ENCODE results near the gene DLEU7.

Gene DLEU7

DNA sequence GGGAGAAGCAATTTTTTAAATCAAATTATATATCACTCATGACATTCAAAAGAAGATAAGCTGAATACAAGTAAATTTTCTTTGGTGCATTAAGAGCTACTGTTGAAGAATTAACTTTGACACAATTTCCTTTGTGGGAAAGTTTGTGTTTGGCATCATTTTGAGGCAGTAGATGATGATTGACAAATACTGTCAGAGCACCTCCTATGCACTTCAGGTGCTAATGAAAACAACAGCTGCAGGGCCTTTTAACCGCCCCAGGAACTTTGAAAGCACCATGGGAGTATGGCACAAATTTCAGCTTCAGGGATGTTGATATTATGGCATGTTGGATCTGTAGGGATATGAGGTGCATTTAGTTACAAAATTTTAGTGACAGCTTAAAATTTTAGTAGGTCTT is 21.0 kb upstream of the DLEU7 start:
- FAIRE-seq (no peak), DNase-seq (ENCODE audit: insufficient read length, low spot score) (no peak)
- no peak for TF ChIP-seq POLR2A (IDR thresholded peaks at IDR 0.05; ENCODE audit: low read depth, low read length)

DNA sequence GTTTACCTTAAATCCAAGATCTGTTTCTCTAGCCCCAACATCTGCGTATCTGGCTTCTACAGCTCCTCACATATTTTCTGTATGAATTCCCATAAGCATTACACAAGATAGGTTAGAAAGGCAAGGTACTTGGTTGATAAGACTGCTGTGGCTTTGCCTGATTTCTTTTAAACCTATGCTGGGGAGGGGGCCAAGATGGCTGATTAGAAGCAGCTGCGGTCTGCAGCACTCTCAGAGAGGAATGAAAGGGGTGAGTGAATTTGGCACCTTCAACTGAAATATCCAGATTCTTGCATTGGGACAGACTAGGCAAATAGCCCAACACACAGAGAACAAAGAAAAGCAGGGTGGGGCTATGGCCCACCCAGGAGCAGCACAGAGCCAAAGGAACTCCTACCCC is 12.2 kb upstream of the DLEU7 start:
- FAIRE-seq (no peak), DNase-seq (ENCODE audit: insufficient read length, low spot score) (no peak)
- no peak for TF ChIP-seq POLR2A (IDR thresholded peaks at IDR 0.05; ENCODE audit: low read depth, low read length)

DNA sequence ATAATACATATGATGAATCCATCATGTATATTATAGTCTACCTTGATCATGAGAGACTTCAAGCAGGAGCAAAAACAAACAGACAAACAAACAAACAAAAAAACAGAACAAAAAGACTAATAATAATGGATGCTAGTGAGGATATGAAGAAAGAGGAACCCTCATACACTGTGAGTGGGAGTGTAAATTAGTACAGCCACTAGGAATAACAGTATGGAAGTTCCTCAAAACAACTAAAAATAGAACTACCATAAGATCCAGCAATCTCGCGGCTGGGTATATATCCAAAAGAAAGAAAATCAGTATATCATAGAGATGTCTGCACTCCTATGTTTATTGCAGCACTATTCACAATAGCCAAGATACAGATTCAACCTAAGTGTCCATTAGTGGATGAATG is 7.0 kb upstream of the DLEU7 start:
- no peak for FAIRE-seq
- no peak for TF ChIP-seq POLR2A (IDR thresholded peaks at IDR 0.05; ENCODE audit: low read depth, low read length)
- DNase-seq (ENCODE audit: insufficient read length, low spot score): no peak

DNA sequence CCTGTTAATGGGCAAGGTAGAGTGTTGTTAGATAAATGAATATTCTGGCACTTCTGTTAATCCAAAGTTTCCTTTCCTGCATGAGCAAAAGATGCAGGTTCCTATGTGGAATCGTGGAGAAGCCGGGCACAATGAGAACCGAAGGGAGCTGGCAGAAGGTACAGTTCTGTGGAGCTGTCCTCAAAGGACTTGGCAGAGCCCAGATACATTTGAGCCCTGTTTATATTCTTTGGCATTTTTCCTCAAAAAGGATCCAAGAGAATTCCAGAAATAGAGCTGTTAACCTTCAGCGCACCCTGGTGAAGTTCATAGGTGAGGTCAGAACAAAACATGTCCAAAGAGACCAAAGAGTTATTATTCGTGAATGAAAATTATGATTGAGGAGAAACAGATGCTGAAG is 4.0 kb upstream of the DLEU7 start:
- DNase-seq (ENCODE audit: insufficient read length, low spot score) (no peak), FAIRE-seq (no peak)
- no peak for TF ChIP-seq POLR2A (IDR thresholded peaks at IDR 0.05; ENCODE audit: low read depth, low read length)

DNA sequence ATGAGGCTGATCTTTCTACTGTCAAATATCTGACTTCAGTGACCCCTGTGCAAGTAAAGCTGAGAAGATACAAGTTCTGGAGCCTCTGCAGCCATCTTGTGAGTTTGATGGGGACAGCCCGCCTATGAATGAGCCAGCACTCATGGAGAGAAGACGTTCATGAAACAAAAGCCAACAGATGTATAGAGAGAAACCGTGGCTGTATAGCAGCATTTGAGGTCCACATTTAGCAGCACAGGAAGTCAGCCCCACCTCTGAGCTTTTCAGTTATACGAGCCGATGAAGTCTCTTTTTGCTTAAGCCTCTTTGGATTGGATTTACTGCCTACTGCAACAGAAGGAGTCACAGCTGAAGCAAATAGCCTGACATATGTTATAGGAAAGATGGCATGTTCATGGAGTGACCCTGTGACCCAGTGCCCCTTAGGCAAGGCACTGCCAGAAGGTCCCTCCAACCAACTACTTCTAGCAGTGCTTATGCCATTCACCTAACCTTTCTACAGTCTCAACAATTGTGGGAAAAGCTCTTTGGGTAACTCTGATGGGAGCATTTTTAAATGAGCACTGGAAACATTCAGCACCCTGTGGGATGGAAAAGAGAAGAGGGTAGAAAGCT is 3.5 kb upstream of the DLEU7 start:
- TF ChIP-seq POLR2A (IDR thresholded peaks at IDR 0.05; ENCODE audit: low read depth, low read length): no peak
- no peak for FAIRE-seq
- no peak for DNase-seq (ENCODE audit: insufficient read length, low spot score)

DNA sequence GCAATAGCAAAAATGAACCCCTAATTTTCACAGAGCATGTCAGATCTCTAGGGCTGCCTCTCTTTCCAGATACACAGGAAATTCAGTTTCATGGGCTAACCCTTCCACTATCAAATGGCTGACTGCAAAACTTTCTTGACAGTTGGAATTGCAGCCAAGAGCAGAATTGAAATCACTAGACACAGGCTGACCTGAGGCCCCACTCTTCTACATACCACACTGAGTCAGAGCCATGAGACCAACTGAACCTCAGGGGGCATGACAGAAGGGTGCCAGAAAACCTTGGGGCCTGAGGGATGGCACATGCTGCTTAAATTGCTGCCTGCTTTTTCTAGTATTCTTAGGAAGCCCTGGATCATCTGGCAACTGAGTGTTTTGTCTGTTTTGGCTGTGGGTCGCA is 1.7 kb upstream of the DLEU7 start:
- DNase-seq (ENCODE audit: insufficient read length, low spot score): no peak
- TF ChIP-seq POLR2A (IDR thresholded peaks at IDR 0.05; ENCODE audit: low read depth, low read length): no peak
- no peak for FAIRE-seq

DNA sequence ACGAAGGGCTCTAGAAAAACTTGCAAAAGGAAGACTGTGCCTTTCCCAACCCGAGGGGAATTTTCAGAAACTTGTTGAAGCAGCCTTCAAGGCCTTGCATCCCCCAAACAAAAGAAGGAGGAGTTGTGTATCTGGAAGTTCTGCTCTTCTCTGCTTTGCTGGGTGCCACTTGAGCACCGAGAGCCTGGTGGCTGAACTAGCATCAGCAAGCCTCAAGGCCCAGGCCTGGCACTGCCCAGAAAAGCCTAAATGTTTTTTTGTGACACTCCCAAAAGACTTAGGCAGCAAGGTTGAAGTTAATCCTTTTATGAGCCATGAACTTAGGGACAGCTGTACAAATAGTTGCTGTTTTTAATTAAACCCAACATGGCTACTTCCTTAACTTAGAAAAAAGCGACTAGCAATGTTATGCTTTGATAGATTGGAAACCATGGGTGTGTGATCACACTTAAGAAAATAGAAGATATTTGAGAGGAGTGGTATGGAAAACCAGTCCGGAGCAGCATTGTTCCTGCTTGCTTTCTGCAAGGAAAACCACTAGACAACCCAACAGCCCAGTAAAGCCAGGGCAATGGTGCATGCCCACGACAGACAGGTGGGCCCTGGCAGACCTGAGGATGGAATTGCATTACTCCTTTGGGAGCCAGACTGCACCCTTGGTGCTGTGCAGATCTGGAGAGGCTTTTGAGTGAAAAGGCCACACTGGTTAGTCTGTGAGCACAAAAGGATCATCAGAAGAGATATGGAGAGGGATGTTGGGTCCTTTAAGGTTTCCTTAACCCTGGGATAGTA is 788 bp upstream of the DLEU7 start:
- no peak for FAIRE-seq
- no peak for TF ChIP-seq POLR2A (IDR thresholded peaks at IDR 0.05; ENCODE audit: low read depth, low read length)
- DNase-seq (ENCODE audit: insufficient read length, low spot score): no peak

DNA sequence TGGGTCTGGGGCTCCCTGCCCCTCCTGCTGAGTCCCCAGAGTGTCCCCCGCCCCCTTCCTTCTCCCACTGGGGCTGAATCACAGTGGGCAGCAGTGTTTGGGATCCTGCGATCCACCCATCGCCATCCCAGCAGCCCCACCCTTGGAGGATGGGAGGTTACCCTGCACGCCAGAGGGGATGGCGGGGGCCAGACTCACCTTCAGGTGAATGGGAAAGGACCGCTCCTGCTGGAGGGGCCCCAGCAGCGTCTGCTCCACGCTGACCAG is 569 bp downstream of the DLEU7 start:
- no peak for TF ChIP-seq POLR2A (IDR thresholded peaks at IDR 0.05; ENCODE audit: low read depth, low read length)
- no peak for FAIRE-seq
- no peak for DNase-seq (ENCODE audit: insufficient read length, low spot score)

DNA sequence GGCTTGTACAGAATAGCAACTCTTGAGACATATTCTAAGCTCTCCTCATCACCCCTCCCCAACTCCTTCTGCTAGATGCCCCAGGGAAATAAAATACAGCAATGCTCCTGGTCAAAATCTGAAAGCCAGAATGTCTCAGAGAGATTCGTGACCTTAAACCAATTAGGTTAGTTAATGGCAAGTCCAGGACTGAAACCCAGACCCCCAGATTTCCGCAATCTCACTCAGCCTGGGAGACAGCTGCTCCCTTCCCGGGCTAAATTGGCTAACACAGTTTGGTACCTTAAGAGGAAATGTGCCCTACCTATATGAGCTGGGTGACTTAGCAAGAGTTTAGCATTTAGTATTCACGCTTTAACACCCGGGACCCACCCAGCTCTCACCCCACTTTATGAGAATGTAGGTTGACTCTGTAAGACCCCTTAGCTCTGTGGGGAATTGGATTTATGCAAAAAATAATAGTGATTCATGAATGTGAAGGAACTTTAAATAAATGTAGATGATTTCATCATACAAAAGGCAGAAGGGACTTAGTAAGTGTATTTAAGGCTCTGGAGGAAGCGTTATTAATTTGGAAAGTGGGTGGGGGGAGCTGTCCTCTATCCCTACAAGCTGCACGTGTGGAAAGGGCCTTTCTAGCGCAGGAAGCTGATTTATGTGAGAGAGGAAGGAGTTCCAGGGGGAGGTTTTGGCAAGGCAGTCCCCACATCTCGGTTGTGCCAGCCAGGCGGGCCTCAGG is 1.1 kb downstream of the DLEU7 start:
- DNase-seq (ENCODE audit: insufficient read length, low spot score) (no peak), FAIRE-seq (no peak)
- no peak for TF ChIP-seq POLR2A (IDR thresholded peaks at IDR 0.05; ENCODE audit: low read depth, low read length)

DNA sequence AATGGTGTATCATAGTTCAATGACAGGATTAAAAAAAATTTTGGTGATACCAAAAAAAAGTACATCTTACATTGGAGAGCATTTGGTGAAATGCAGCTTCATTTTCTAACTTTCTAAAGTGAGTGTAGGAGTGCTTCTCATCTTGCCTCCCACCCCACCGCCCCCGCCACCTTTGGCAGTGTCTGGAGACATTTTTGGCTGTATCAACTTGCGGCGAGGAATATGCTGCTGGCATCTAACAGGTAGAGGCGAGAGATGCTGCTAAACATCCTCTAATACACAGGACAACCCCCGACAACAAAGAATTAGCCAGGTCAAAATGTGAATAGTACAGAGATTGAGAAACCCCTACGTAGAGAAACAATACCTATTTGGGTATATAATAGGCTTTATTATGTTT is 1.7 kb downstream of the DLEU7 start:
- FAIRE-seq (no peak), DNase-seq (ENCODE audit: insufficient read length, low spot score) (no peak)
- no peak for TF ChIP-seq POLR2A (IDR thresholded peaks at IDR 0.05; ENCODE audit: low read depth, low read length)

DNA sequence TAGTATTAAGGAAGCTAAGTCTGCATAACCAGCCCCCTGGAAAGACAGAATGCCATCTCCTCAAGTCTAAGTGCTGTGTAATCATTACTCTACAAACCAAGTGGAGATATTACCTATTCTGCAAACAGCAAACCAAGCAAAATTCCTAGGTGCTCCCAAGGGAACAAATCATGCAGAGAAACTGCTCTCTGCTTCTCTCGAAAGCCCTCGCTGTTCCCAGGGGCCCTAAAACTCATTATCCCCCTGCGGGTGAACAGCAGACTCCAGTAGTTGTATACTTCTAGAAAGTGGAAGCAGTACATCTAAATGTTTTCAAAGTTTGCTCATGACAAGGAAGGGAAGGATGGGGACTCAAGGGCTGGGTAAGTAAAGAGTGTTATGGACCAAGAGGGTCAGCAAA is 3.2 kb downstream of the DLEU7 start:
- TF ChIP-seq POLR2A (IDR thresholded peaks at IDR 0.05; ENCODE audit: low read depth, low read length): no peak
- DNase-seq (ENCODE audit: insufficient read length, low spot score) (no peak), FAIRE-seq (no peak)

DNA sequence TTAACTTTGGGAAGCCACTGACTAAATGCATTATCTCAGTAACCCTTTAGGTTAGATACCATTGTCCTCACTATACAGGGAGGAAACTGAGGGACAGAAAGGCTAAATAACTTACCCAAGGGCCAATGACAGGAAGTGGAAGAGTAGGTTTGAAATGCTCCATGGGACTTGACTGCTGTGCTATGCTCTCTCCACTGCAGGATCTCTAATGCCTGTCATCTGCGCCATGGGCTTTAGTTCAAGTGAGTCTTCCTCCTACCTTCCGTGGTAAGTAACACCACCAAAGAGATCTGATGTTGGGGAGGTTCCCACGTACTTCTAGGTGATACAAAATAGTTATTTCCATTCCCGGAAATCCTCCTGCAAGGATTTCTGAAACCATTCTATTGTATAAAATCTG is 3.7 kb downstream of the DLEU7 start:
- no peak for DNase-seq (ENCODE audit: insufficient read length, low spot score)
- TF ChIP-seq POLR2A (IDR thresholded peaks at IDR 0.05; ENCODE audit: low read depth, low read length): no peak
- FAIRE-seq: no peak

DNA sequence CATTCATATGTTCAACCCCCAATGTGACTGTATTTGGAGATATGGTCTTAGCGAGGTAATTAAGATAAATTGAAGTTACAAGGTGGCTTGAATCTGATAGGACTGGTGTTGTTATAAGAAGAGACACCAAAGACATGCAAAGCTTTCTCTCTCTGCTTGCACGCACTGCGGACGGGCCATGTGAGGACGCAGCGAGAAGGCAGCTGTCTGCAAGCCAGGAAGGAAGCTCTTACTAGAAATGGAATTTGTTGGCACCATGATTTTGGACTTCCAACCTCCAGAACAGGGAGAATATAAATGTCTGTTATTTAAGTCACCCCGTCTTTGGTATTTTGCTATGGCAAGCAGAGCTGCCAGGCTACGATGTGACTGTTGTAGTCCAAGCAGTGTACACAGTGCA is 4.8 kb downstream of the DLEU7 start:
- no peak for TF ChIP-seq POLR2A (IDR thresholded peaks at IDR 0.05; ENCODE audit: low read depth, low read length)
- DNase-seq (ENCODE audit: insufficient read length, low spot score) (no peak), FAIRE-seq (no peak)

DNA sequence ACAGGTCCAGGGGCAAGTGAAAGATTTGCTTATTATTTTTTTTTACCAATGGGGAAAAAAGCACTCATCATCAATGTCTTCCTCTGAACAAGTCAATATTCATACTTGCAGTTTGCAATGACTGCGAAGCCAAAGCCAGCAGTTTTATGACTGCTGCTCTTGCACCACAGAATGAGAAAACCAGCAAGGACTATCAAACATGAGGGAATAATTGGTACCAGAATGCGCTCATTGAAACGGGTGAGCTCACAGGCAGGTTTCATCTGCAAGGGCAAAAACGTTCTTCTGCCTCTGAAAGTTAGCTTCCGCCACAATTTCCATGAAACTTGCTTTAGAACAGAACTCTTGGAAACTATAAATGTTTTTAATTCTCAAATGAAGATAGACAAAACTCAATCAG is 5.5 kb downstream of the DLEU7 start:
- DNase-seq (ENCODE audit: insufficient read length, low spot score): no peak
- TF ChIP-seq POLR2A (IDR thresholded peaks at IDR 0.05; ENCODE audit: low read depth, low read length): no peak

DNA sequence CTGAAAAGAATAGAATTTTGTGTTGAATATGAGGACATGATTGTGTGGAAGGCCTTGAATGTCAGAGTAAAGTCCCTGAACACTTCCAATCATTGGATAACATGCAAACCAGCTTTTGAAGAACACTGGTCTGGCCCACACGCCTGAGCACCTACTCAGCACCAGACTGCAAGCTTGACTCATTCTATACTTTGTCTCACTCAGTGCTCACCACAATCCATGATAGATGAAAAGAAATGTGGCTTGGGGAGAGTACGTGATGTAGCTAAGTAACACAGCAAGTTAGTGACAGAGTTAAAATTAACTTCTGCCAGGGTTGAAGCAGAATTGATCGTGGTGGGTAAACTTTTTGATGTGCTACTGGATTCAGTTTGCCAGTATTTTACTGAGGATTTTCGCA is 12.0 kb downstream of the DLEU7 start:
- DNase-seq (ENCODE audit: insufficient read length, low spot score) (no peak), FAIRE-seq (no peak)
- no peak for TF ChIP-seq POLR2A (IDR thresholded peaks at IDR 0.05; ENCODE audit: low read depth, low read length)

More for the DNA sequence above, 5.5 kb downstream of the DLEU7 start:
- no peak for FAIRE-seq
